Smooth muscle cell of trachea (primary cell): ENCODE measurements around the gene SBK2. TPM values are rescaled to one million over a fixed set of nuclear protein-coding genes. Genes with fewer than 3 reads are reported as not detected.

Source experiments
- total RNA-seq: library from RNA; depleted of rRNA; stranded (reverse); fragments of >200 nt; gene quantifications from 2 replicates; pipeline ENCODE4 v1.2.1, GENCODE V29; 2014

Gene SBK2
- total RNA-seq: 0.17 TPM in 1 of 2 replicates, not detected in the other

GRCh38 chr19:55536951-55537740, at the start of gene SBK2:
Gene SBK2 (minus strand): TSS chr19:55537133. CDS start chr19:55536294, 839 bp downstream.

GRCh38 chr19:55580628-55581144, 43.8 kb upstream of the SBK2 start, which contains the start of gene ZNF579:
Gene ZNF579 (minus strand): TSS chr19:55580848. CDS start chr19:55579639, 1,209 bp downstream.

GRCh38 chr19:55545443-55545842, 8.5 kb upstream of the SBK2 start, which contains the start of gene SBK3:
Gene SBK3 (minus strand): TSS chr19:55545543. CDS start chr19:55545543, 0 bp downstream.

GRCh38 chr19:55487924-55488687, 48.8 kb downstream of the SBK2 start, which contains the start of gene SSC5D:
Gene SSC5D (plus strand): TSS chr19:55488436. CDS start chr19:55488590, 154 bp downstream.

GRCh38 chr19:55484593-55485438, 52.1 kb downstream of the SBK2 start, which contains the start of gene NAT14:
Gene NAT14 (plus strand): TSS chr19:55485188. CDS start chr19:55485709, 521 bp downstream.

Other genes with a start within 250 kb of the SBK2 start
- not detected in 2 replicates for gene TMEM150B, start 211.8 kb downstream of the SBK2 start, total RNA-seq
- 9.0 and 10.1 TPM in 2 replicates for gene KMT5C, start 197.3 kb downstream of the SBK2 start, total RNA-seq
- not detected in 2 replicates for gene COX6B2, start 182.4 kb downstream of the SBK2 start, total RNA-seq
- not detected in 2 replicates for gene GARIN5B, start 173.9 kb downstream of the SBK2 start, total RNA-seq
- gene IL11, start 166.7 kb downstream of the SBK2 start, total RNA-seq: 2.6 and 3.6 TPM in 2 replicates
- gene TMEM190, start 160.3 kb downstream of the SBK2 start, total RNA-seq: not detected in 2 replicates
- 0.58 and 0.83 TPM in 2 replicates for gene TMEM238, start 152.8 kb downstream of the SBK2 start, total RNA-seq
- 190 and 286 TPM in 2 replicates for gene RPL28, start 151.2 kb downstream of the SBK2 start, total RNA-seq
- gene UBE2S, start 129.3 kb downstream of the SBK2 start, total RNA-seq: 53.1 and 144 TPM in 2 replicates
- under 0.01 TPM in 1 of 2 replicates, not detected in the other for gene SHISA7, start 93.8 kb downstream of the SBK2 start, total RNA-seq
- gene ISOC2, start 75.5 kb downstream of the SBK2 start, total RNA-seq: 51.3 TPM in 2 replicates
- gene C19orf85, start 72.4 kb downstream of the SBK2 start, total RNA-seq: not detected in 2 replicates
- gene ZNF628, start 60.5 kb downstream of the SBK2 start, total RNA-seq: 1.6 and 3.3 TPM in 2 replicates
- gene NAT14, start 51.9 kb downstream of the SBK2 start, total RNA-seq: 18.7 and 20.8 TPM in 2 replicates
- gene SSC5D, start 48.7 kb downstream of the SBK2 start, total RNA-seq: 14.4 and 47.6 TPM in 2 replicates
- gene SBK3, start 8.4 kb upstream of the SBK2 start, total RNA-seq: 0.44 TPM in 1 of 2 replicates, not detected in the other
- gene ZNF579, start 43.7 kb upstream of the SBK2 start, total RNA-seq: 5.2 and 9.3 TPM in 2 replicates
- gene FIZ1, start 62.4 kb upstream of the SBK2 start, total RNA-seq: 3.8 and 5.2 TPM in 2 replicates
- gene ZNF524, start 63.2 kb upstream of the SBK2 start, total RNA-seq: 8.9 and 21.0 TPM in 2 replicates
- 3.5 and 3.9 TPM in 2 replicates for gene ZNF865, start 68.5 kb upstream of the SBK2 start, total RNA-seq
- gene ZNF784, start 87.4 kb upstream of the SBK2 start, total RNA-seq: 4.7 and 4.8 TPM in 2 replicates
- gene ZNF580, start 103.9 kb upstream of the SBK2 start, total RNA-seq: 4.2 and 6.3 TPM in 2 replicates
- 17.2 and 31.8 TPM in 2 replicates for gene ZNF581, start 106.5 kb upstream of the SBK2 start, total RNA-seq
- gene CCDC106, start 111.1 kb upstream of the SBK2 start, total RNA-seq: 12.8 and 13.4 TPM in 2 replicates
- gene U2AF2, start 117.9 kb upstream of the SBK2 start, total RNA-seq: 100 and 116 TPM in 2 replicates
- 83.7 and 153 TPM in 2 replicates for gene EPN1, start 138.1 kb upstream of the SBK2 start, total RNA-seq
- not detected in 2 replicates for gene NLRP9, start 201.3 kb upstream of the SBK2 start, total RNA-seq
- not detected in 2 replicates for gene RFPL4A, start 222.0 kb upstream of the SBK2 start, total RNA-seq
- not detected in 2 replicates for gene RFPL4AL1, start 232.0 kb upstream of the SBK2 start, total RNA-seq